OCI-LY1 (cell line): ENCODE data around the gene CIDEB.

Source experiments
- H2AFZ ChIP-seq: fragments of 200-600 bp; sonication (generic), shearing (Covaris generic); 2 replicates; pipeline ENCODE4 v1.6.0; 2014; ENCODE audit warnings: antibody characterized with exemption, mild to moderate bottlenecking, low read length
- H3F3A ChIP-seq: fragments of 200-600 bp; sonication (generic), shearing (Covaris generic); 2 replicates; pipeline ENCODE4 v1.6.0; 2014; ENCODE audit warnings: mild to moderate bottlenecking, antibody characterized with exemption, low read length, moderate library complexity; ENCODE audit not compliant: insufficient read depth
- H3K27ac ChIP-seq: fragments of 200-600 bp; sonication (generic); 2 replicates; pipeline ENCODE4 v1.5.1; 2014; ENCODE audit warnings: low read length, mixed run types, mild to moderate bottlenecking, low read depth; ENCODE audit not compliant: poor library complexity, severe bottlenecking
- H3K27me3 ChIP-seq: fragments of 200-600 bp; sonication (generic); 2 replicates; pipeline ENCODE4 v1.6.0; 2014; ENCODE audit warnings: antibody characterized with exemption, mild to moderate bottlenecking, low read length, moderate library complexity; ENCODE audit not compliant: insufficient read depth
- H3K36me3 ChIP-seq: fragments of 200-600 bp; sonication (generic); 2 replicates; pipeline ENCODE4 v1.6.1; 2014; ENCODE audit warnings: mild to moderate bottlenecking, antibody characterized with exemption, low read length, moderate library complexity, mixed read lengths; ENCODE audit not compliant: insufficient read depth
- H3K4me1 ChIP-seq: fragments of 200-600 bp; sonication (generic); 2 replicates; pipeline ENCODE4 v1.5.1; 2014; ENCODE audit warnings: mild to moderate bottlenecking, low read length, moderate library complexity; ENCODE audit not compliant: insufficient read depth, severe bottlenecking
- H3K4me2 ChIP-seq: fragments of 200-600 bp; sonication (generic), shearing (Covaris generic); 2 replicates; pipeline ENCODE4 v1.6.1; 2014; ENCODE audit warnings: low read length
- H3K4me3 ChIP-seq: fragments of 200-600 bp; sonication (generic); 2 replicates; pipeline ENCODE4 v1.5.1; 2014; ENCODE audit warnings: low read length, low read depth, mild to moderate bottlenecking, mixed read lengths; ENCODE audit not compliant: poor library complexity, severe bottlenecking
- H3K79me2 ChIP-seq: fragments of 200-600 bp; shearing (Covaris generic); 2 replicates; pipeline ENCODE4 v1.6.1; 2016; ENCODE audit warnings: mixed run types, low read length, mixed read lengths; ENCODE audit not compliant: insufficient read depth
- H3K9ac ChIP-seq: fragments of 200-600 bp; sonication (generic), shearing (Covaris generic); 2 replicates; pipeline ENCODE4 v1.6.1; 2014; ENCODE audit warnings: mild to moderate bottlenecking, low read length, mixed read lengths
- H3K9me2 ChIP-seq: fragments of 200-600 bp; sonication (generic), shearing (Covaris generic); 2 replicates; pipeline ENCODE4 v1.6.1; 2014; ENCODE audit warnings: low read depth, mild to moderate bottlenecking, low read length, mixed read lengths
- H3K9me3 ChIP-seq: fragments of 200-600 bp; shearing (Covaris generic); 2 replicates; pipeline ENCODE4 v1.6.1; 2014; ENCODE audit warnings: low read length, mixed read lengths
- H4K20me1 ChIP-seq: fragments of 200-600 bp; sonication (generic), shearing (Covaris generic); 2 replicates; pipeline ENCODE4 v1.6.0; 2016; ENCODE audit warnings: mild to moderate bottlenecking, low read length; ENCODE audit not compliant: insufficient read depth
- CTCF ChIP-seq: fragments of 200-600 bp; sonication (generic), shearing (Covaris generic); IDR thresholded peaks from 2 replicates; pipeline ENCODE4 v1.5.1; 2017; ENCODE audit warnings: mild to moderate bottlenecking, antibody characterized with exemption, low read length, moderate library complexity, mixed read lengths
- EZH2 ChIP-seq: fragments of 200-600 bp; sonication (generic), shearing (Covaris generic); IDR thresholded peaks from 2 replicates; pipeline ENCODE4 v1.8.0; 2017; ENCODE audit warnings: borderline replicate concordance, mixed run types, mild to moderate bottlenecking, antibody characterized with exemption, low read length, moderate library complexity, mixed read lengths

Gene CIDEB

GRCh38 chr14:24323341-24323740 lies 15.6 kb upstream of the CIDEB start:
- no peak overlapping the region for H3K4me3 ChIP-seq
- H3K9ac ChIP-seq: no peak overlapping the region
- H4K20me1 ChIP-seq: no peaks in the 10 kb centered on the region
- peaks cover 3% of the 10 kb centered on the region for H3K4me1 ChIP-seq
- H3K27ac ChIP-seq: no peak overlapping the region
- H3K9me2 ChIP-seq: no peaks in the 10 kb centered on the region
- H3K4me2 ChIP-seq: no peak overlapping the region
- no peaks in the 10 kb centered on the region for H3K9me3 ChIP-seq
- H3K36me3 ChIP-seq: no peaks in the 10 kb centered on the region
- no peak for TF ChIP-seq EZH2
- no peak for TF ChIP-seq CTCF
- H3F3A ChIP-seq: no peaks in the 10 kb centered on the region
- no peak overlapping the region for H2AFZ ChIP-seq
- no peaks in the 10 kb centered on the region for H3K79me2 ChIP-seq
- peaks cover 5% of the 10 kb centered on the region for H3K27me3 ChIP-seq

GRCh38 chr14:24322672-24323071 lies 14.9 kb upstream of the CIDEB start:
- Histone ChIP-seq H3F3A (no peaks in the 10 kb centered on the region), H3K4me2 (no peak overlapping the region), H3K36me3 (no peaks in the 10 kb centered on the region), H3K9me2 (no peaks in the 10 kb centered on the region), H4K20me1 (no peaks in the 10 kb centered on the region), H3K4me1 (peaks cover 3% of the 10 kb centered on the region), H3K79me2 (no peaks in the 10 kb centered on the region), H3K27me3 (peaks cover 5% of the 10 kb centered on the region), H2AFZ (no peak overlapping the region), H3K27ac (no peak overlapping the region), H3K9ac (no peak overlapping the region), H3K9me3 (no peaks in the 10 kb centered on the region), H3K4me3 (no peak overlapping the region)
- TF ChIP-seq CTCF (no peak), EZH2 (no peak)

GRCh38 chr14:24321212-24321975 lies 13.6 kb upstream of the CIDEB start:
- H4K20me1 ChIP-seq: no peaks in the 10 kb centered on the region
- H3K9ac ChIP-seq: no peak overlapping the region
- no peaks in the 10 kb centered on the region for H3K36me3 ChIP-seq
- no peak overlapping the region for H2AFZ ChIP-seq
- H3K27me3 ChIP-seq: peaks cover 5% of the 10 kb centered on the region
- H3K4me1 ChIP-seq: peaks cover 3% of the 10 kb centered on the region
- no peak overlapping the region for H3K4me2 ChIP-seq
- no peaks in the 10 kb centered on the region for H3K9me3 ChIP-seq
- no peaks in the 10 kb centered on the region for H3K9me2 ChIP-seq
- H3F3A ChIP-seq: no peaks in the 10 kb centered on the region
- no peak overlapping the region for H3K4me3 ChIP-seq
- no peaks in the 10 kb centered on the region for H3K79me2 ChIP-seq
- TF ChIP-seq EZH2: no peak
- no peak for TF ChIP-seq CTCF
- H3K27ac ChIP-seq: no peak overlapping the region
